GM06990 (cell line): Measurements from ENCODE around the gene ESRRA.

Experiments
- DNase-seq: peaks from one replicate; pipeline ENCODE4 v3.0.0-alpha.2; 2011; ENCODE audit not compliant: insufficient read length; ENCODE audit errors: extremely low read depth
- H3K27me3 ChIP-seq: replicated peaks from 2 replicates; pipeline ENCODE4 v1.6.0; 2011; ENCODE audit warnings: low read length; ENCODE audit not compliant: control insufficient read depth, insufficient read depth
- H3K36me3 ChIP-seq: 2 replicates; pipeline ENCODE4 v1.5.1; 2011; ENCODE audit warnings: low read length; ENCODE audit not compliant: control insufficient read depth, insufficient read depth
- H3K4me3 ChIP-seq: replicated peaks from 2 replicates; pipeline ENCODE4 v1.5.1; 2011; ENCODE audit warnings: low read depth, mild to moderate bottlenecking, control low read depth, low read length
- TF ChIP-seq, protein P1 (sequence below): IDR thresholded peaks from 2 replicates; pipeline ENCODE4 v1.5.1; 2011; ENCODE audit warnings: low read length, control low read depth, mild to moderate bottlenecking, inconsistent platforms; ENCODE audit not compliant: insufficient read depth, poor library complexity, severe bottlenecking

Gene ESRRA

GRCh38 chr11:64358907-64359711, 53.8 kb downstream of the ESRRA start, which contains the start of gene RPS6KA4:
Gene RPS6KA4 (plus strand): TSS chr11:64359162. CDS start chr11:64359236, 74 bp downstream.
- DNase-seq = peak; percentile 77
- H3K4me3 ChIP-seq = peak within 1 kb of the TSS; percentile 89
- peaks cover 15% of the 10 kb centered on the region for H3K36me3 ChIP-seq
- H3K27me3 ChIP-seq = no peaks in the 10 kb centered on the region
- TF ChIP-seq, protein P1, sequence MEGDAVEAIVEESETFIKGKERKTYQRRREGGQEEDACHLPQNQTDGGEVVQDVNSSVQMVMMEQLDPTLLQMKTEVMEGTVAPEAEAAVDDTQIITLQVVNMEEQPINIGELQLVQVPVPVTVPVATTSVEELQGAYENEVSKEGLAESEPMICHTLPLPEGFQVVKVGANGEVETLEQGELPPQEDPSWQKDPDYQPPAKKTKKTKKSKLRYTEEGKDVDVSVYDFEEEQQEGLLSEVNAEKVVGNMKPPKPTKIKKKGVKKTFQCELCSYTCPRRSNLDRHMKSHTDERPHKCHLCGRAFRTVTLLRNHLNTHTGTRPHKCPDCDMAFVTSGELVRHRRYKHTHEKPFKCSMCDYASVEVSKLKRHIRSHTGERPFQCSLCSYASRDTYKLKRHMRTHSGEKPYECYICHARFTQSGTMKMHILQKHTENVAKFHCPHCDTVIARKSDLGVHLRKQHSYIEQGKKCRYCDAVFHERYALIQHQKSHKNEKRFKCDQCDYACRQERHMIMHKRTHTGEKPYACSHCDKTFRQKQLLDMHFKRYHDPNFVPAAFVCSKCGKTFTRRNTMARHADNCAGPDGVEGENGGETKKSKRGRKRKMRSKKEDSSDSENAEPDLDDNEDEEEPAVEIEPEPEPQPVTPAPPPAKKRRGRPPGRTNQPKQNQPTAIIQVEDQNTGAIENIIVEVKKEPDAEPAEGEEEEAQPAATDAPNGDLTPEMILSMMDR = no peak

DNA sequence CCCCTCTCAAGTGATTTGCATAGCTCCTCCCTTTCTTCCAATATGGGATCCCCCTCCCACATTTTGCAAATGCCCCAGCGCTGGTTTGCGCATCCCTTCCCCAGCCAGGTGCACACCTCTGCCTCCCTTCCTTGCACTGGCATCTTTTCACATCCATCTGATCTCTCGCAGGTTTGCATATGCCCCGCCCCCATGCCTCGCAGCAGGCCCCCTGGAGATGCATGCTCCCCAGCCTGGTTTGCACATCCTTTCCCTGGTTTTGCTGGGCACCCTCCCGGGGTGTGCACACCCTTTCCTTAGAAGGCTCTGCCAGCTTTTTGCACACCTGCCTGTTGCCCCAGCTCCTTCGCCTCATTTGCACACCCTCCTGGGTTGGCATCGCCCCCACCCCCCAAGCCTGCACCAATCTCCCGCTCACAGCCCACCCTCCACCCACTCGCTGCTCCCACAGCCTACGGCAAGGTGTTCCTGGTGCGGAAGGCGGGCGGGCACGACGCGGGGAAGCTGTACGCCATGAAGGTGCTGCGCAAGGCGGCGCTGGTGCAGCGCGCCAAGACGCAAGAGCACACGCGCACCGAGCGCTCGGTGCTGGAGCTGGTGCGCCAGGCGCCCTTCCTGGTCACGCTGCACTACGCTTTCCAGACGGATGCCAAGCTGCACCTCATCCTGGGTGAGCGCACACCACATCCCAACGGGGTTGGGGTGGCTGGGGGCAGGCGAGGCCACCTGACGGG, 54.6 kb downstream of the ESRRA start:
- Histone ChIP-seq H3K4me3 (peak overlapping the region; percentile 89), H3K36me3 (peaks cover 13% of the 10 kb centered on the region), H3K27me3 (no peaks in the 10 kb centered on the region)
- peak; percentile 59 for DNase-seq
- TF ChIP-seq, protein P1 = no peak

DNA sequence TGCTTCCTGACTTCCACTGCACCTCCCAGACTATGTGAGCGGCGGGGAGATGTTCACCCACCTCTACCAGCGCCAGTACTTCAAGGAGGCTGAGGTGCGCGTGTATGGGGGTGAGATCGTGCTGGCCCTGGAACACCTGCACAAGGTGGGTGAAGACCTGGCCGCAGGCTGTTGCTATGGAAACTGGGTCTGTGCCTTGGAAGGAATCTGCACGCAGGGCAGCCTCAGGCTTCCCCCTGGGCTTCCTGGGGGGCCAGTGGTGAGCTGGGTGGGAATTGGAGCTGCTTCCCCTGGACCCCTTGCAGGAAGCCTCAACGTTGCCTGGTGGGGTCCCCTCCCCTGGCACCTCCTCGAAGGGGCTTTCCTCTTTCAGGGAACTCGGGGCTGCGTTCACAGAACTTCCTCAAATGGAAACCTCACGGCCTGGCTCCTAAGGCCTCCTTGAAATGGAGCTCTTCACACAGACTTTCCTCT, 55.2 kb downstream of the ESRRA start:
- DNase-seq = no peak
- TF ChIP-seq, protein P1 = no peak
- Histone ChIP-seq H3K36me3 (peaks cover 17% of the 10 kb centered on the region), H3K4me3 (no peak overlapping the region), H3K27me3 (no peaks in the 10 kb centered on the region)

- Histone ChIP-seq H3K4me3 (no peak overlapping the region), H3K27me3 (no peaks in the 10 kb centered on the region), H3K36me3 (peaks cover 19% of the 10 kb centered on the region)
- TF ChIP-seq, protein P1 = no peak
- no peak for DNase-seq
These were observed 56.3 kb downstream of the ESRRA start for GRCh38 chr11:64361659-64362058.

- Histone ChIP-seq H3K4me3 (no peak overlapping the region), H3K36me3 (peaks cover 19% of the 10 kb centered on the region), H3K27me3 (no peaks in the 10 kb centered on the region)
- TF ChIP-seq, protein P1 = no peak
- no peak for DNase-seq
These were observed 57.0 kb downstream of the ESRRA start for GRCh38 chr11:64362339-64362738.
